Fibroblast of mammary gland (primary cell): ENCODE data around the gene PSMD1.

ENCODE experiments used
- DNase-seq: peaks from one replicate; pipeline ENCODE4 v3.0.0-alpha.2; 2010; ENCODE audit warnings: low read depth
- H3K4me3 ChIP-seq: 2 replicates; pipeline ENCODE4 v1.5.1; 2011; ENCODE audit warnings: low read depth, mild to moderate bottlenecking, low read length, moderate library complexity; ENCODE audit not compliant: control insufficient read depth
- TF ChIP-seq, protein P1 (sequence below): conservative IDR thresholded peaks from 2 replicates; pipeline ENCODE4 v1.5.1; 2011; ENCODE audit warnings: low read depth, low read length, inconsistent platforms; ENCODE audit not compliant: control insufficient read depth, insufficient read depth

Gene PSMD1

DNA sequence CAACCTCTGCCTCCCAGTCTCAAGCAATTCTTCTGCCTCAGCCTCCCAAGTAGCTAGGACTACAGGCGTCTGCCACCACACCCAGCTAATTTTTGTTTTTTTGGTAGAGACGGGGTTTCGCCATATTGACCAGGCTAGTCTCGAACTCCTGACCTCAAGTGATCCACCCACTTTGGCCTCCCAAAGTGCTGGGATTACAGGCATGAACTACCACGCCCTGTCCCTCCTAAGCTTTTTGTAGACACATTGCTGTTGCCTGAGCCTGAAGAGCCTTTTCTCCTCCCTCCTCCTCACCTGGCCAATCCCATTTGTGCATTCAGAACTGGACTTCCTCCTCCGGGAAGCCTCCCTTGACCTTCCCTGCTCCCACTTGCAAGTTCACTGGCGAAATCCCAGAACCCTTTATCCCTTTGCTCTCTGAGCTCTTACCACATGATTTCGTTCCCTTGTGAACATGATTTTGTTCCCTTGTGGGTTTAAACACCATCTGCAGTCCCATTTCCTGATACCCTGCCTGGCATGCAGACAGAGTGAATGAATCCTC lies 16.8 kb upstream of the PSMD1 start:
- no peak overlapping the region for H3K4me3 ChIP-seq
- TF ChIP-seq, protein P1, sequence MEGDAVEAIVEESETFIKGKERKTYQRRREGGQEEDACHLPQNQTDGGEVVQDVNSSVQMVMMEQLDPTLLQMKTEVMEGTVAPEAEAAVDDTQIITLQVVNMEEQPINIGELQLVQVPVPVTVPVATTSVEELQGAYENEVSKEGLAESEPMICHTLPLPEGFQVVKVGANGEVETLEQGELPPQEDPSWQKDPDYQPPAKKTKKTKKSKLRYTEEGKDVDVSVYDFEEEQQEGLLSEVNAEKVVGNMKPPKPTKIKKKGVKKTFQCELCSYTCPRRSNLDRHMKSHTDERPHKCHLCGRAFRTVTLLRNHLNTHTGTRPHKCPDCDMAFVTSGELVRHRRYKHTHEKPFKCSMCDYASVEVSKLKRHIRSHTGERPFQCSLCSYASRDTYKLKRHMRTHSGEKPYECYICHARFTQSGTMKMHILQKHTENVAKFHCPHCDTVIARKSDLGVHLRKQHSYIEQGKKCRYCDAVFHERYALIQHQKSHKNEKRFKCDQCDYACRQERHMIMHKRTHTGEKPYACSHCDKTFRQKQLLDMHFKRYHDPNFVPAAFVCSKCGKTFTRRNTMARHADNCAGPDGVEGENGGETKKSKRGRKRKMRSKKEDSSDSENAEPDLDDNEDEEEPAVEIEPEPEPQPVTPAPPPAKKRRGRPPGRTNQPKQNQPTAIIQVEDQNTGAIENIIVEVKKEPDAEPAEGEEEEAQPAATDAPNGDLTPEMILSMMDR, result no peak

DNA sequence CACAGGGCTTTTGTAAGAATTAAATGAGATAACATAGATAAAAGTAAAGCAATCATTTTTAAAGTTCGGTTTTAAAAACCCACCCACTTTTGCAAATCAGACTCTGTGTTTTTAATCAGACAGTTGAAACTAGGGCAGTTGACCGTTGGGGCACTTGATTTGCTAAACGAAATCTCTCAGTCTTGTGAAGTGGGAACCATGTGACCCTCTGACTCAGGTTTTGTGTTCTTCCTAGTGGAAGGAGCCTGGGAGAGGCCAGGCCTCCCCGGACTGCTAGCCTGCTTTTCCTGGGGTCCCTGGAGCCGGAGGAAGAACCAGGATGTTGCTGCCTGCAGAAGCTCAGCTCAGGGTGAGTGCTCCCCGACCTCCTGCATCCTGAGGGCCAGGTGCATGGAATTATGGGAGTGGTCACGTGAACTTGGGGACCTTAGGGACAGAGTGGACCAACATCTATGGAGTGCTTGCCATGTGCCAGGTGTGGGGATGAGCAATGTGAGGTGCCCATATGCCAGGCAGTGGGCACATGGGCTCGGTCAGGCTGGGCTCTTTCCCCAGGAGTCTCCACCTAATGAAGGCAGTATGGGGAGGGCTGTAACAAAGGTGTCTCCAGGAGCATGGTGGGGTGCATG lies 15.5 kb upstream of the PSMD1 start:
- no peak for DNase-seq
- no peak overlapping the region for H3K4me3 ChIP-seq
- TF ChIP-seq, protein P1, result no peak

More for the DNA sequence above, 16.8 kb upstream of the PSMD1 start:
- DNase-seq, result peak; percentile 12

DNA sequence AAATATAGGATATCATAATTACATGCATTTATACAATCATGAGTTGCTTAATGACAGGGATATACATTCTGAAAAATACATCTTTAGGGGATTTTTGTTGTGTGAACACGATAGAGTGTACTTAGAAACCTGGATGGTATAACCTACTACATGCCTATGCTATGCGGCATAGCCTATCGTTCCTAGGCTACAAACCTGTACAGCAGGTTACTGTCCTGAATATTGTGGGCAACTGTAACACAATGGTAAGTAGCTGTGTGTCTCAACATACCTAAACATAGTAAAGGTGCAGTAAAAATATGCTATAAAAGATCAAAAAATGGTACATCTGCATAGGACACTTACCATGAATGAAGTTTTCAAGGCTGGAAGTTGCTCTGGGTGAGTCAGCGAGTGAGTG lies 12.9 kb upstream of the PSMD1 start:
- no peak overlapping the region for H3K4me3 ChIP-seq
- TF ChIP-seq, protein P1, result no peak
- DNase-seq, result no peak

DNA sequence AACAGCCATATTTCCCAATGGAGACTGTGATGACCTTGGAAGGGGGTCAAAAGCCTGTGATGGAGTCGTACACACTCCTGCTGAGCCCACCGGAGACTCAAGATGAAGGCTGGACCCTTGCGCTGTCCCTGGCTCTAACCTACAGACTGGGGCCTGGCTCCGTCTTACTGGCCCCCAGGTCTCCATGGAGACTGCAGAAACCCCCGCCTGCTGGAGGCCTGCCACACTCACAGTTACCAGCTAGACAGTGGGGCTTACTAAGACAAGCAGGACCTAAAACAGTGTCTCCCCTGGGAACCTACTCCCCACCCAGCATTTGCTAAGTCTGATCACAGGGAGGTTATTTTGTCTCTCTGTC lies 9.8 kb upstream of the PSMD1 start:
- DNase-seq, result no peak
- TF ChIP-seq, protein P1, result no peak
- H3K4me3 ChIP-seq, result no peak overlapping the region

DNA sequence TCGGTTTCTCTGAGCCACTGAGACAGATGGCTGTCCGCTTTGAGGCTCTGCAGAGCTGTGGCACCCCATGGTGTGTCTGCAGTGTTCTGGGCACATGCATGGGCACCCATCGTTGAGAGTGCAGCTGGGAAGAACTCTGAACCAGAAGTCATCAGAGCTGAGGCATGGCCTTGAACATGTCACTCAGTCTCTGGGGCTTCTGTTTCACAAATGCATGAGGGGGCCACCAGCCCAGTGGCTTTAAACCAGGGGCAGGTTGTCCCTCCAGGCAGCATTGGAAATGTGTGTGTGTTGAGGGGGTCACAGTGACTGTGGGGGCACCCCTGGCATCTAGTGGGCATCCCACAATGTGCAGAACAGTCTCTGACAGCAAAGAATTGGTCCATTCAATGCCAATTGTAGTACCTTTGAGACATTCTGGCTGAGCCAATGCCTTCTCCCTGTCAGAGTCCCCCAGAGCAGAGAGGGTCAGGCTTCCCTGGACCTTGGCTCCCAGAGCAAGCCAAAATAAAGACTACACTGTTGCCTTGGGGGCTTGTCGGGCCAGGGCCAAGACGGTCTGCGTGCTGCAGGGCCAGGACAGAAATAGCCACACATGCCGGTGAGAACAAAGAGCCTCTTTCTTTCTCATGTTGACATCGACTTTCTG lies 9.3 kb upstream of the PSMD1 start:
- TF ChIP-seq, protein P1, result no peak
- no peak for DNase-seq
- no peak overlapping the region for H3K4me3 ChIP-seq

DNA sequence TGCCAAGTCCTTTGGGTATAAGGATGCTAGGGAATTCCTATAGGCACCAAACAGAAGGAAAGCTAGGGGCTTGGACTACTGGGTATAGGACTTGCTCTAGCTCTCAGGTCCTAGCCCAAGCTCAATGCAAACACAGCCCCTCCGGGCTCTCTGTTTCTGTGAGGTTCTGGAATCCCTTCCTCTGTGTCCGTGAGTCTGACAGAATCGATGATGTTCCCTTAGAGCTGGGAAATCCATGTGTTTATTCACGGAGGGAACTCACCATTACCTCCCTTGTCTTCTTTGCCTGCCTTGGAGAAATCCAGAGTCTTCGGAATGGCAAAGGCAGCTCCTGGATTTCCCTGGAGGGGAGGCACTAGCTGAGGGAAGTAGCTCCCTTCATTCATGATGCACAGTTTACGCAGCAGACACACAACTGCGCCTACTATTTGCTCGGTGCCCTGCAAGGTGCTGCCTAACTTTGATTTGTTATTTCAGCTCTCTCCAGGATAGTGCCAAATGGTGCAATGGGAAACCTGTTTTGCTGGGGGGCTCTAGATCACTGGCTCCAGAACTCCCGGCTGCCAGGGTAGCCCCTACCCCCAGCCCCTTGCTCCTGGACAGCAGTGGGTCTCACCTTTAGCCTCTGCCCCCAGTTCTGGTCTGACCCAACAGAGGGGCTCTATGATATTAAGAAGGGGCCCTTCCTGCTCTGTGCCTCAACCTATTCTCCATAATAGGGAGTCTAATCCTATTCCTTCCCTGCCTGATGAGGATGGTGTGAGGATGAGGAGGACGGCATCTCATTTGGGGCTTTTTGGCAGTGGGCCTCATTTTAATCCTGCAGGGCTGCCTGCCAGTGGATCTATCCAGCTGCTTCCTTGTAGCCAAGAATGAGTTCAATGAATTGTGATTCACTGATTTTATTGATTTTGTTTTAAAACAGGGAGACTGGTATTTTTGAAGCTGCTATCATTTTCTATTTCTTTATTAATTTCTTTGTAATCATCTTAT lies 8.4 kb upstream of the PSMD1 start:
- no peak overlapping the region for H3K4me3 ChIP-seq
- TF ChIP-seq, protein P1, result no peak
- no peak for DNase-seq
